Adrenal gland (tissue), 5 donors: ENCODE results near the gene EFEMP1.

Source experiments
- CTCF ChIP-seq, 6 experiments: fragments of 450-650 bp in 4 of 6; fragments of 200-600 bp in 2 of 6; sonication (generic) in 1 of 6; IDR thresholded peaks; 1 replicate in 5 of 6; 2 replicates in 1 of 6; pipeline versions ENCODE4 v1.5.1 to v1.8.0; 2016 to 2021; ENCODE audit warnings: antibody characterized with exemption in 6 of 6, mild to moderate bottlenecking in 2 of 6, moderate library complexity in 1 of 6
- POLR2A ChIP-seq, 2 donors: fragments of 450-650 bp; IDR thresholded peaks; one replicate each; pipeline ENCODE4 v1.6.1; 2017; ENCODE audit warnings: antibody characterized with exemption in 2 of 2, mild to moderate bottlenecking in 2 of 2, moderate library complexity in 1 of 2
- donor health status: DM: no; HTN: no; CAD: no.

GRCh38 chr2:55902429-55902828 is 21.2 kb downstream of the EFEMP1 start:
- TF ChIP-seq CTCF (IDR thresholded peaks at IDR 0.05), result no peak
- TF ChIP-seq POLR2A (IDR thresholded peaks at IDR 0.05), result no peak
